K562 treated with DMSO at 1 percent for 12 hours (cell line): ENCODE data around the gene VEPH1. TPM values are rescaled to one million over a fixed set of nuclear protein-coding genes. Genes with fewer than 3 reads are reported as not detected.

Source experiments
- total RNA-seq: library from RNA; unstranded; fragments of 300-600 nt; gene quantifications from 2 replicates; pipeline ENCODE4 v1.2.3, GENCODE V29; 2022; ENCODE audit not compliant: insufficient read depth

Gene VEPH1
- total RNA-seq: 2.0 and 2.2 TPM in 2 replicates

GRCh38 chr3:157502916-157503595 lies at the start of gene VEPH1:
Gene VEPH1, minus strand, starts transcription at chr3:157503416. Its CDS starts 8,067 bp downstream, at chr3:157495349.

GRCh38 chr3:157436583-157437291 lies 66.5 kb downstream of the VEPH1 start, which contains the start of gene PTX3:
Gene PTX3, plus strand, starts transcription at chr3:157436850. Its CDS starts 84 bp downstream, at chr3:157436934.

Other genes starting within 250 kb of the VEPH1 start
- gene PTX3, start 66.6 kb downstream of the VEPH1 start, total RNA-seq: 1.3 and 2.8 TPM in 2 replicates